Activated T-cell treated with anti-CD3 and anti-CD28 coated beads, Interleukin-2, amount 50 U/mL, for 72 hours (primary cell): ENCODE results near the gene KPNA4. TPM values are rescaled to one million over a fixed set of nuclear protein-coding genes. Genes with fewer than 3 reads are reported as not detected.
"Not testable (repeated sequence)": the region's sequence is repeated elsewhere in the genome, so short reads cannot be mapped to it uniquely, and the experiment has no call there.

ENCODE experiments used
- ATAC-seq, 2 donors: fragments of 150-1000 bp; cut with Tn5 transposase; replicated peaks in 1 of 2; 2 replicates each; pipeline ENCODE4 v1.10.0; 2021; ENCODE audit warnings: moderate library complexity in 2 of 2, mild to moderate bottlenecking in 1 of 2
- DNase-seq, 2 donors: peaks; one replicate each; pipeline ENCODE4 v3.0.0; 2021 to 2022; ENCODE audit warnings: mixed read lengths in 1 of 2
- H3K27ac Mint-ChIP-seq: one replicate; pipeline ENCODE4 v1.8.0; 2022; ENCODE audit warnings: mild to moderate bottlenecking, moderate library complexity, mixed read lengths
- H3K27me3 Mint-ChIP-seq: one replicate; pipeline ENCODE4 v1.8.0; 2022; ENCODE audit warnings: low read depth, mixed read lengths
- H3K36me3 Mint-ChIP-seq, 2 donors: one replicate each; pipeline ENCODE4 v1.8.0; 2022; ENCODE audit warnings: mixed read lengths in 2 of 2, mild to moderate bottlenecking in 1 of 2; ENCODE audit not compliant: insufficient read depth in 2 of 2
- H3K4me1 Mint-ChIP-seq: one replicate; pipeline ENCODE4 v1.8.0; 2022; ENCODE audit warnings: low read depth, mixed read lengths
- H3K4me3 Mint-ChIP-seq, 2 donors: one replicate each; pipeline ENCODE4 v1.8.0; 2022; ENCODE audit warnings: mild to moderate bottlenecking in 2 of 2, mixed read lengths in 2 of 2, moderate library complexity in 2 of 2
- H3K9me3 Mint-ChIP-seq, 2 donors: one replicate each; pipeline ENCODE4 v1.8.0; 2022; ENCODE audit warnings: mixed read lengths in 2 of 2
- total RNA-seq, 2 donors: library from RNA; stranded (reverse); gene quantifications; one replicate each; pipeline ENCODE4 v1.2.3, GENCODE V29; 2022

Gene KPNA4
- 10 to 100 TPM; 64.8 to 78.0 TPM for total RNA-seq

- Mint-ChIP-seq H3K4me1 (peaks cover 55% of the 10 kb centered on the region), H3K9me3 (no peaks in the 10 kb centered on the region), H3K4me3 (peak within 1 kb of the TSS; percentile 95 to 97), H3K36me3 (peaks cover 5 to 8% of the 10 kb centered on the region in 2 donors), H3K27me3 (no peaks in the 10 kb centered on the region), H3K27ac (peak within 1 kb of the TSS; percentile 98)
- peak; percentile 96 to 97 for DNase-seq
- ATAC-seq, result peak; percentile 91 to 92
Observed at GRCh38 chr3:160565442-160566403, at the start of gene KPNA4. Gene KPNA4, minus strand, starts transcription at chr3:160565571. Its CDS starts 289 bp downstream, at chr3:160565282.

DNA sequence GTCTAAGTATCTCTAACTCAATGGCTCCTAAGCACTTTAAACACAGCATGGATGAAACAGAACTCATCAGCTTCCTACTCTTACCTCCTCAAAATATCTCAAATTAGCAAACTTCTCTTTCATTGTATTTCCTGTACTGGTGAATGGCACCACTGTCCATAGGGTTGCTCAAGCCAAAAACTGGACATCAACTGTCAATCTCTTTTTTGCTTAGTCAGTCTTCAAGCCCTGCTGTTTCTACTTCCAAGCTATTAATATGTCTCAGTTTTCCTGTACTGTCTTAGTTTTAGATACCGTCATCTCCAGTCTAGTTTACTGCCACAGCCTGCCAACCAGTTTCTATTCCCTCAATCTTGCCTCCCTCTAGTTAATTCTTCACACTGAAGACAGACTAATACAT lies 48.3 kb upstream of the KPNA4 start:
- H3K27ac Mint-ChIP-seq, result no peak overlapping the region
- no peak overlapping the region for H3K4me3 Mint-ChIP-seq
- H3K4me1 Mint-ChIP-seq, result no peaks in the 10 kb centered on the region
- H3K36me3 Mint-ChIP-seq, result no peaks in the 10 kb centered on the region
- DNase-seq, result no peak
- no peak for ATAC-seq
- H3K27me3 Mint-ChIP-seq, result peaks cover 22% of the 10 kb centered on the region
- no peaks in the 10 kb centered on the region for H3K9me3 Mint-ChIP-seq

DNA sequence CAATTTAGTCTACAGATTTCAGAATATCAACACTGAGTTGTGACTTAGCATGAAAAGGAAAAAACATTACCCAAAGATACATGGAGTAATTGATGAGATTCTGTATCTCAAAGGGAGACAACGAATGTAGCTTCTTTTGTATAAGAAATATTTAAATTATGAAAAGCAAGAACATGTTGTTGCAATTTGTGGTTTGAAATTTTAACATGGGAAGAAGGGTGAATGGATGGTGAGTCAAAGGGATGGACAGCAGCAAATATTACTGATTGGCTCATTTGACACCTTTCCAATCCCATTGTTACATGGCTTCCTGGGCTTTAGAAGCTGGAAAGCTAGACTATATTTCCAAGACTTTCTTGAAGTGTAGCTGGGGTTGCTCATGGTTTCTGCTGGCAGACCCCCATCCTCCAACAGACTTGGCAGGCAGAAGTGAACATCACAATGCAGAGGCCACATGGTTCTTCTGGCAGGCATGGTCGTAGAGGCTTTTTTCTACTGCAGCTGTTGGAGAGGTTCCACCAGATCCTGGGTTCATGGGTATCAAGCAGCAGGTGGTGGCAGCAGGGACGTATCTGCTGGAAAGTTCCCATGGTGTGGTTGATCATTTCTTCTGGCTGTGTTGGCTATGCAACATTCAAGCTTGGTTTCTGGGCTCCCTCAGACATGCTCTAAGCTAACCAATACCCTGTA lies 47.2 kb upstream of the KPNA4 start:
- Mint-ChIP-seq H3K4me1 (no peaks in the 10 kb centered on the region), H3K27me3 (peaks cover 17% of the 10 kb centered on the region), H3K36me3 (no peaks in the 10 kb centered on the region), H3K9me3 (no peaks in the 10 kb centered on the region), H3K27ac (no peak overlapping the region), H3K4me3 (no peak overlapping the region)
- DNase-seq (no peak), ATAC-seq (no peak)

DNA sequence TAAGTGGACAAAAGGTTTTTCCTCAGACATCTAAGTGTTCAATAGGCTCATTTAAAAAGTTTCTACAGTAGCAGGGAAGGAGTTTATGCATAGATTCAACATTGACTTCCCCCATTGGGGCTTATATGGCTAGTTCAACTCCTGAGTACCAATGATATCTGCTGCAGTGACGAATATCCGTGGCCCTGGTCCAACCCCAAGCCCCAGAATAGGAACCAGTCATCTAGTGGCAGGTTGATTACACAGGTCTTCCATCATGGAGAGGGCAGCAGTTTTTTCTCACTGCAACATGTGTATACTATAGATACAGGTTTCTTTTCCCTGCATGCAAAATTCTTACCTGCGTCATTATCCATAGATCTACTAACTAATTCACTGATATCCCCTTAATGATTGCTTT lies 45.8 kb upstream of the KPNA4 start:
- Mint-ChIP-seq H3K4me1 (no peaks in the 10 kb centered on the region), H3K27me3 (peaks cover 17% of the 10 kb centered on the region), H3K9me3 (no peaks in the 10 kb centered on the region), H3K27ac (no peak overlapping the region), H3K4me3 (no peak overlapping the region), H3K36me3 (no peaks in the 10 kb centered on the region)
- ATAC-seq (no peak), DNase-seq (no peak)

DNA sequence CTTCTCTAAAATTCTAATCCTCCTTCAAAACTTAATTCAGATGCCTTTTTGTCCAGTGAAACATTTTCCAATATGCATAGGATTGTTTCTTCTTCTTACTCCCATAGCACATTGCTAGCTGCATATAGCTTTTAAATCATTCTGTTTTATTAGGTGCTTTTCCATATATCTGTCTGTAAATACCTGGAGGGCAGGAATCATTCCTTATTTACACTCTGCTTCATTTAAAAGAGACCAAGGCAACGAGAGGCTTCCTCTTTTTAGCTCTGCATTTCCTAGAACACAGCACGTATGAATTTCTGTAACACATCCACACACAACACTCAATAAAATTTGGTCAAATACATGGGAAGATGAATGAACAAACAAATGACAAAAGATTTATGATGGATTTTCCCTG lies 43.5 kb upstream of the KPNA4 start:
- no peak for ATAC-seq
- Mint-ChIP-seq H3K9me3 (peaks cover 0 to under 1% of the 10 kb centered on the region in 2 donors), H3K27ac (no peak overlapping the region), H3K27me3 (peaks cover 9% of the 10 kb centered on the region), H3K4me1 (no peaks in the 10 kb centered on the region), H3K4me3 (no peak overlapping the region), H3K36me3 (no peaks in the 10 kb centered on the region)
- no peak for DNase-seq

DNA sequence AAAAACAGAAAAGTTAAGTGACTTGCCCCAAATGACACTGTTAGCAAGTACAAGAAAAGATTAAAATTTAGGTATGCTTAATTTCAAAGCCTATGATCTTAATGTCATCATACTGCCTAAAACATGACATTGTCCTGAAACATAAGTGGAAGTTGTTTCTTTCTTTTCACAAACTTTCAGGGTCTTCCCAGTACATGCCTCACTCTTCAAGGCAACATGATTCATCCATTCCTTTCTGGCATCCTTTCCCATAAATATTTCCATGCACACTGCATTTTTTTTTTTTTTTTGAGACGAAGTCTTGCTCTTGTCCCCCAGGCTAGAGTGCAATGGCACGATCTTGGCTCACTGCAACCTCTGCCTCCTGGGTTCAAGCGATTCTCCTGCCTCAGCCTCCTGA lies 42.5 kb upstream of the KPNA4 start:
- H3K9me3 Mint-ChIP-seq, result peaks cover 0 to 2% of the 10 kb centered on the region in 2 donors
- H3K4me3 Mint-ChIP-seq, result no peak overlapping the region
- H3K27ac Mint-ChIP-seq, result no peak overlapping the region

GRCh38 chr3:160605315-160605714 lies 39.9 kb upstream of the KPNA4 start:
- no peak overlapping the region for H3K4me3 Mint-ChIP-seq
- no peak overlapping the region for H3K27ac Mint-ChIP-seq
- H3K36me3 Mint-ChIP-seq, result no peaks in the 10 kb centered on the region
- peaks cover 0 to 2% of the 10 kb centered on the region in 2 donors for H3K9me3 Mint-ChIP-seq
- H3K27me3 Mint-ChIP-seq, result no peaks in the 10 kb centered on the region
- no peak for DNase-seq
- no peak for ATAC-seq
- H3K4me1 Mint-ChIP-seq, result no peaks in the 10 kb centered on the region

More for the DNA sequence above, 42.5 kb upstream of the KPNA4 start:
- no peak for DNase-seq
- ATAC-seq, result no peak
- Mint-ChIP-seq H3K27me3 (no peaks in the 10 kb centered on the region), H3K36me3 (no peaks in the 10 kb centered on the region), H3K4me1 (no peaks in the 10 kb centered on the region)

DNA sequence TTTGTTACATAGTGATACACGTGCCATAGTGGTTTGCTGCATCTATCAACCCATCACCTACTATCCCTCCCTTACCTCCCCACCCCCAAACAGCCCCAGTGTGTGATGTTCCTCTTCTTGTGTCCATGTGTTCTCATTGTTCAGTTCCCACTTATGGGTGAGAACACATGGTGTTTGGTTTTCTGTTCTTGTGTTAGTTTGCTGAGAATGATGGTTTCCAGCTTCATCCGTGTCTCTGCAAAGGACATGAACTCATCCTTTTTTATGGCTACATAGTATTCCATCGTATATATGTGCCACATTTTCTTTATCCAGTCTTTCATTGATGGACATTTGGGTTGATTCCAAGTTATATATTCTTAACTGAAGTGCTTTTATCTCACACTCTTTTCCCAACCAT lies 38.5 kb upstream of the KPNA4 start:
- not testable (repeated sequence) for H3K4me3 Mint-ChIP-seq, ATAC-seq

GRCh38 chr3:160602259-160602658 lies 36.9 kb upstream of the KPNA4 start:
- no peak overlapping the region for H3K4me3 Mint-ChIP-seq
- no peaks in the 10 kb centered on the region for H3K4me1 Mint-ChIP-seq
- no peak for DNase-seq
- H3K27ac Mint-ChIP-seq, result no peak overlapping the region
- no peaks in the 10 kb centered on the region for H3K27me3 Mint-ChIP-seq
- H3K9me3 Mint-ChIP-seq, result peaks cover 0 to 2% of the 10 kb centered on the region in 2 donors
- no peaks in the 10 kb centered on the region for H3K36me3 Mint-ChIP-seq
- no peak for ATAC-seq

More for the DNA sequence above, 38.5 kb upstream of the KPNA4 start:
- not testable (repeated sequence) for DNase-seq, H3K36me3 Mint-ChIP-seq, H3K9me3 Mint-ChIP-seq, H3K27ac Mint-ChIP-seq, H3K4me1 Mint-ChIP-seq, H3K27me3 Mint-ChIP-seq

DNA sequence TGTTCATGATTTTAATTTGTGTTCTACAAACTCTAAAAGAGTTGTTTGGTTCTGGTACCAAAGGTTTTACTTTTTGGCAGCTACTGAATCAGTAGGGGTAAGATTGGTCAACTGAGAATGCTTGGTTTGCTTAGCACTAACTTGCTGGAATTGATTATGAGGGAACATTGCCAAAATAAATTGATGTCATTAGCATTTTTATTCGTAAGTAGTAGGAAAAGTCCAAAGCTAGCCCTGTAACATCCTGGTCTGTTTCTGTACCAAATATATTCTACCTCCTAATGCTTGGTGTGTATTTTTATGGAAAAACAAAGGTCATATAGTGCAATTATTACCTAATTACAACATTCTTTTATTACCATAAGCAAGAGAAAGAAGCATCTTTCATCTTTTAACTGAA lies 35.9 kb upstream of the KPNA4 start:
- Mint-ChIP-seq H3K36me3 (no peaks in the 10 kb centered on the region), H3K9me3 (peaks cover 0 to 2% of the 10 kb centered on the region in 2 donors), H3K27me3 (no peaks in the 10 kb centered on the region), H3K4me3 (no peak overlapping the region), H3K4me1 (no peaks in the 10 kb centered on the region), H3K27ac (no peak overlapping the region)
- ATAC-seq (no peak), DNase-seq (no peak)

- DNase-seq (no peak), ATAC-seq (no peak)
- Mint-ChIP-seq H3K27me3 (no peaks in the 10 kb centered on the region), H3K9me3 (peaks cover 0 to 1% of the 10 kb centered on the region in 2 donors), H3K27ac (no peak overlapping the region), H3K4me1 (no peaks in the 10 kb centered on the region), H3K4me3 (no peak overlapping the region), H3K36me3 (no peaks in the 10 kb centered on the region)
Observed at GRCh38 chr3:160598865-160599264, 33.5 kb upstream of the KPNA4 start.

GRCh38 chr3:160588023-160588422 lies 22.7 kb upstream of the KPNA4 start:
- Mint-ChIP-seq H3K27ac (no peak overlapping the region), H3K4me1 (no peaks in the 10 kb centered on the region), H3K36me3 (peaks cover 0 to 2% of the 10 kb centered on the region in 2 donors), H3K4me3 (no peak overlapping the region), H3K27me3 (peaks cover 30% of the 10 kb centered on the region), H3K9me3 (peaks cover 0 to 7% of the 10 kb centered on the region in 2 donors)
- no peak for ATAC-seq
- DNase-seq, result no peak

GRCh38 chr3:160587105-160587504 lies 21.7 kb upstream of the KPNA4 start:
- H3K27me3 Mint-ChIP-seq, result peaks cover 40% of the 10 kb centered on the region
- no peak overlapping the region for H3K27ac Mint-ChIP-seq
- DNase-seq (no peak), ATAC-seq (no peak)
- H3K36me3 Mint-ChIP-seq, result peaks cover 3 to 4% of the 10 kb centered on the region in 2 donors
- H3K4me1 Mint-ChIP-seq, result no peaks in the 10 kb centered on the region
- H3K4me3 Mint-ChIP-seq, result no peak overlapping the region
- H3K9me3 Mint-ChIP-seq, result peaks cover 0 to 7% of the 10 kb centered on the region in 2 donors
